ENCODE results near the gene HIGD1A. TPM values are rescaled to one million over a fixed set of nuclear protein-coding genes. Genes with fewer than 3 reads are reported as not detected.

The HIGD1A gene
- 100 to 1,000 TPM in 3 of 5 donors, 10 to 100 TPM in 2; 83.8 to 109 (median 106) TPM for polyA plus RNA-seq (ENCODE audit: insufficient read depth in 1 of 5, insufficient read length in 5 of 5, low replicate concordance in 1 of 5)
- long read RNA-seq, donor 1, transcript HIGD1A-201 (4 exons, 1,373 nt): major isoform, 67 of 70 reads
- long read RNA-seq, donor 1, partial matches to known transcripts: 0 of 70 reads
- long read RNA-seq, donor 1, other reads (novel, unspliced or antisense): 0 of 70 reads
- long read RNA-seq, donor 2, transcript HIGD1A-201 (4 exons, 1,373 nt): major isoform, 36 of 47 reads
- long read RNA-seq, donor 2, partial matches to known transcripts: 9 of 47 reads
- long read RNA-seq, donor 2, other reads (novel, unspliced or antisense): 0 of 47 reads
- long read RNA-seq, donor 3, transcript HIGD1A-201 (4 exons, 1,373 nt): major isoform, 59 of 63 reads
- long read RNA-seq, donor 3, partial matches to known transcripts: 0 of 63 reads
- long read RNA-seq, donor 3, other reads (novel, unspliced or antisense): 0 of 63 reads
- long read RNA-seq, donor 4, transcript HIGD1A-201 (4 exons, 1,373 nt): major isoform, 25 of 29 reads
- long read RNA-seq, donor 4, partial matches to known transcripts: 0 of 29 reads
- long read RNA-seq, donor 4, other reads (novel, unspliced or antisense): 0 of 29 reads
- long read RNA-seq, donor 5, transcript HIGD1A-201 (4 exons, 1,373 nt): major isoform, 83 of 86 reads
- long read RNA-seq, donor 5, partial matches to known transcripts: 0 of 86 reads
- long read RNA-seq, donor 5, other reads (novel, unspliced or antisense): 0 of 86 reads
- long read RNA-seq, donor 6, transcript HIGD1A-201 (4 exons, 1,373 nt): major isoform, 66 of 71 reads
- long read RNA-seq, donor 6, partial matches to known transcripts: 0 of 71 reads
- long read RNA-seq, donor 6, other reads (novel, unspliced or antisense): 0 of 71 reads
- long read RNA-seq, donor 7, transcript HIGD1A-201 (4 exons, 1,373 nt): major isoform, 68 of 74 reads
- long read RNA-seq, donor 7, partial matches to known transcripts: 0 of 74 reads
- long read RNA-seq, donor 7, other reads (novel, unspliced or antisense): 0 of 74 reads
- long read RNA-seq, donor 8, transcript HIGD1A-201 (4 exons, 1,373 nt): major isoform, 25 of 26 reads
- long read RNA-seq, donor 8, partial matches to known transcripts: 0 of 26 reads
- long read RNA-seq, donor 8, other reads (novel, unspliced or antisense): 0 of 26 reads

DNA sequence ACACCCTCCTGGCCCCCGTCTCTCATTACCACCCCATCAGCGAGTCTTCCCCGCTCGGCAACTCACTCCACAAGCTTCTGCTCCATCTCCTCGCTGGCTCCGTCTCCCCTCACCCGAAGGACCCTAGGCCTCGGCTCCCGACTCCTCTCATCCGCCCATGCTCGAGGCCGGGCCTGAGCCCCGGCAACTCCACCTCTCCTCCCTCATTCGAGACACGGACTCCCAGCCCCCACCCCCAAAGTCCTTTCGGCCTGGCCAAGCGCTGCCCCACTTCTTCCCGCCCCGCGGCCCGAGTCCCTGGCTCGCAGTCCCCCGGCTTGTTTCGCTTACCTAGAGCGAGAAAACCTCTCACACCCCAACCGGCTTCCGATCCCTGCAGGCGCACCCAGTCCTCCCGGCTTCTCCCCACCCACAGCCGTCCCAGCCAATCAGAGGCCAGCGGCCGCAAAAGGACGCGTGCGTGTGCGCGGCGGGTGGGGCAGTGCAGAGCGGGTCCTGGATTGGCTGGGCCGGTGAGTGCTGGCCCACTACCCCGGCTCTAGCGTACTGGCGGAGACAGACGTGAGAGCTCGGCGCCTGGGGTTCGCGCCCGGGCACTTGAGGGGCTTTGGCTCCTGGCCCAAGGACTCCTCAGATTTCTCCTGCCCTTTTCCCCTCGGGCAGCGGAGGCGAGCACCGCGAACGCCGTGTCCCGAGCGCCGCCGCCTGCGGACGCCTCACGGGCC is at the start of gene HIGD1A:
HIGD1A (minus strand) TSS at position 385 of the 725 bp plus-strand sequence. CDS start 10,237 bp downstream, outside the sequence.
- peak; percentile 92 to 93 for DNase-seq

- no peak for DNase-seq
Observed at GRCh38 chr3:42853739-42854302, 49.5 kb upstream of the HIGD1A start.

- DNase-seq: no peak
Observed at GRCh38 chr3:42853056-42853455, 48.8 kb upstream of the HIGD1A start.

DNA sequence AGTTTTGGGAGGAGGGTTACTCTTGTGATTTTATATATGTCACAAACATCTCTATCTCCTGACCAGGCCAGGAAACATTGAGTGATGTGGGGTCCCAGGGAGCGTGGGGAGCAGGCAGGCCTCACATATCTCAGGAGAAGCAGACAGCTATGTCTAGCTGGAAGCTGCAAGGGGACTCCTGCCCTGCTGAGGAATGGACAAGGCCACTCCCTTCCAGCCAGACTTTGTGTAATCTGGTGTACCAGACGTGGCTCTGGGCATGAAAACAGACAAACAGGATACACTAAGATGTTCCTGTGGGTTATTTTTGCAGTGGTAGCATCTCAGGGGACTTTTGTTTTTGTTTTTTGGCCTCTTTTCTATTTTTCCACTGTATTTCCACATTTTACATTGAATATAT is 48.2 kb upstream of the HIGD1A start:
- no peak for DNase-seq

- no peak for DNase-seq
Observed at GRCh38 chr3:42851228-42851834, 47.0 kb upstream of the HIGD1A start.

GRCh38 chr3:42850263-42850662 is 46.0 kb upstream of the HIGD1A start:
- DNase-seq: no peak

- DNase-seq: no peak
Observed at GRCh38 chr3:42849017-42849416, 44.7 kb upstream of the HIGD1A start.

- DNase-seq: no peak
Observed at GRCh38 chr3:42847731-42848130, 43.4 kb upstream of the HIGD1A start.

DNA sequence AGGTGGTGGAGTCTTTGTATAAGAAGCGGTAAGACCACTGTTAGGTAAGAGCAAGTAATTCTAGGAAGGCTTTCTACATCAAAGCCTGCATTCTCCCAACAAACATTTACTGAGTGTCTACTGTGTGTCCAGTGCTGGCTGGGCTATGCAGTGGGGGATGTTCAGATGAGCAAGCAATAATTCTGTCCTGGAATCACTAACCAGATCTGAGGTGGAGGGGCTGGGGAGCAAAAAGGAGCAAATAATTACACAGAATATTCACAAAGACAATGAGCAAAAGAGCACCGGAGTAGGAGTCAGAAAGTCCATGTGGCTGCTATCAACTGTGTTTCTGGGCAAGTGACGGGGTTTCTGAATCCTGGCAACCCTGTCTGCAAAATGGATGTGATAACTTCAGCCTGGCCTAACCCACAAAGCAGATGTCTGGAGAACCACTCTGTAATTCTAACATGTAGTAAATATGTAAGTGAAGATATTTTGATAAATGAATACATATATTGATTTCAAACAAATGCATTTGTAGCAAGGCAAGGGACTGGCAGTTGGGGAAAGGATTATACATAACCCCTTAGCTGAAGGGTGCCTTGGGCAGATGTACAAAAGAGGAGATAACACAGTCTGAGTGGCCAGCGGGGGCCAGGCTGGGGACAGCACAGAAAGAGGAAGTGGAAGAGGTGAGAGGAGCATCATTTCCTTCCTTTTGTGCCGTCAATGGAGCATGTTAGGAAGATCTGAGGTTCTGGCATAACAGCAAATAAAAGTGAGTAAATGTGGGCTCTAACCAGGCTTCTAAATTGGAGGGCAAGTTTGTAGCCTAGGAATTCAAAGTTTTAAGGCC is 42.6 kb upstream of the HIGD1A start:
- DNase-seq: no peak

DNA sequence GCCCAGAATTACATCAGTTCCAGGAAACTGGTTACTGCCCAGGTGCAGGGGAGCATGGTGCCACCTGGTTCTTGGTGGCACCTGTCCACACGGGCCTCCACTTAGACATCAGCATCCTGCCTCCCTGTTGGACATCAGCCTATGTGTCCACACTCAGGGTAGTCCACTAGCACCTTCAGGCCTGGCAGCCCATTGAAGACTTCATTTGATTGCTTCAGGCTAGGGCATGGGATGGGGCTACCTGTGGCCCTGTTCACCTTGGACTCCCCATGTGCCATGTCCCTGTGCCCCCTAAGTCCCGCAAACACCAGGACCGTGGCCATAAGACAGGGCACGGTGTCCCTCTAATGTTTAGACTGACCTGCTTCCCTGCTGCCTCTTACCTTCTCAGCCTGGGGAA is 40.5 kb upstream of the HIGD1A start:
- DNase-seq: no peak

DNA sequence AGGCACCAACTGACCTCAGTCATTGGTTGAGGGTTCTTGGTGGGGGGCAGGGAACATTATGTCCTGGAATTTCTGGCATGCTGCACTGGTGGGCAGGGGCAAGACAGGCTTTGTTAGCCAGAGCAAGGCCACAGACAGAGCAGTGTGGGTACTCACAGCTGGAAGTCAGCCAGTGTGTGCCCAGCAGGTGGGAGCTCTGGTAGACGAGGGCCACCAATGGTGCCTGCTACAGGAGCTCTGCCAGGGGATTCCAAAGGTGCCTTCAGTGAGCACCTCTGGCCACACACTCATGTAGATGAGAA is 40.1 kb upstream of the HIGD1A start:
- DNase-seq: no peak

DNA sequence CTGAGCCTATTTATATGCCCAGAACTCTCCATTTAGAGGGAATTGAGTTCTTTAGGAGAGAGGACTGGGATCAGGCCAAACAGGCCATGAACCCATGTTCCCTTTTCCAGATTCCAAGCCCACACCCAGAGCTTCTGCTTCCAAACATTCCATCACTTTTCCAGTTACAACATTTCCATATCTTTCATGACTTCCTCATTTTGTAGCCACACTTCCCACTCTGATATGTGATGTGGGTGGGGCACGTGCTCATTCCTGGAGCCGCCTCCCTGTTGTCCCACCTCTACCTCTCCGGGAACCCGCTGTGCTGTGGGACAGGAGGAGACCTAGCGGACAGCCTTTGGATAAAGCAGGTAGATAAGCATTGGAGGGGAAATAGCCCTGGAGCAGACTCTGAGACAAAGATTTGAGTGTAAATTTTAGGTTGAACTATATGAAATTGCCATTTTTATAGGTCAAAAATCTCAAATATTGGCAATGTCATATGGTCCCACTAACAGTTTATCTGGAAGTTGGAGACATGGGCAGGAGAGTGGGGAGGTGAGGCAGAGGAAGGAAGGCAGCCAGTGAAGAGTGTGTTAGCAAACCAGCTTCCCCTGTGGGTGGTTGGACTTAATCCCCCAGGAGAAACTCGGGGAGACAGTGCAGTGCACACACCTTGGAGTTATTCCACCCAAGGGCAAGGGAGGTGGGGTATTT is 39.6 kb upstream of the HIGD1A start:
- DNase-seq: no peak

- DNase-seq: no peak
Observed at GRCh38 chr3:42841332-42841731, 37.0 kb upstream of the HIGD1A start.

DNA sequence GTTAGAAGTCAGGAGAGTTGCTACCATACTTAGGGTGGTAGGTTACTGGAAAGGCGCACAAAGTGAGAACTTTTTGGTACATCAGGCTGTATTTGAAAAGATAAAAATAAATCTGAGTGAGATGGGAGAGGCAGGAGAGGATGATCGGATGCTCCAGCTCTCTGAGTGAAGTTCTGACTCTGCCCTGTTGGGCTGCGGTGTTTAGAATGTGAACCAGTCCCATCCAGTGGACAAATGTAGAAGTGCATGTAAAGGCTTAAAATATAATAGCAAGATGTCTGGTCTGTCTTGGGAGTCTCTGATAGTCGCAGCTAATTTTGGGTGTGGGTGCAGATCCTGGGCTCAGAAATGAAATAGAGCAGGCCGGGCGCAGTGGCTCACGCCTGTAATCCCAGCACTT is 35.3 kb upstream of the HIGD1A start:
- DNase-seq: peak in 1 of 2 donors; percentile 47

DNA sequence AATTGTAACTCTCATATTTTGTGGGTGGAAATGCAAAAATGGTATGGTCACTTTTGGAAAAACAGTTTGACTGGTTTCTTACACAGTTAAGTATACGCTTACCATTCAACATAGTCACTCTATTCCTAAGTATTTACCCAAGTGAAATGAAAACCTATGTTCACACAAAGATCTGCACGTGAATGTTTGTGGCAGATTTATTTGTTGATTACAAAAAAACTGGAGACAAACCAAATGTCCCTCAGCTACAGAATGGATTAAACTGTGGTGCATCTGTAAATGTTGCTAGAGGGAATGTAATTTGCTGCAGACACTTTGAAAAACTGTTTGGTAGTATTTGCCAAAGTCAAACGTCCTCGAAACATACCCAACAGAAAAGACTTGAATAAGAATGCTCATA is 34.3 kb upstream of the HIGD1A start:
- no peak for DNase-seq

DNA sequence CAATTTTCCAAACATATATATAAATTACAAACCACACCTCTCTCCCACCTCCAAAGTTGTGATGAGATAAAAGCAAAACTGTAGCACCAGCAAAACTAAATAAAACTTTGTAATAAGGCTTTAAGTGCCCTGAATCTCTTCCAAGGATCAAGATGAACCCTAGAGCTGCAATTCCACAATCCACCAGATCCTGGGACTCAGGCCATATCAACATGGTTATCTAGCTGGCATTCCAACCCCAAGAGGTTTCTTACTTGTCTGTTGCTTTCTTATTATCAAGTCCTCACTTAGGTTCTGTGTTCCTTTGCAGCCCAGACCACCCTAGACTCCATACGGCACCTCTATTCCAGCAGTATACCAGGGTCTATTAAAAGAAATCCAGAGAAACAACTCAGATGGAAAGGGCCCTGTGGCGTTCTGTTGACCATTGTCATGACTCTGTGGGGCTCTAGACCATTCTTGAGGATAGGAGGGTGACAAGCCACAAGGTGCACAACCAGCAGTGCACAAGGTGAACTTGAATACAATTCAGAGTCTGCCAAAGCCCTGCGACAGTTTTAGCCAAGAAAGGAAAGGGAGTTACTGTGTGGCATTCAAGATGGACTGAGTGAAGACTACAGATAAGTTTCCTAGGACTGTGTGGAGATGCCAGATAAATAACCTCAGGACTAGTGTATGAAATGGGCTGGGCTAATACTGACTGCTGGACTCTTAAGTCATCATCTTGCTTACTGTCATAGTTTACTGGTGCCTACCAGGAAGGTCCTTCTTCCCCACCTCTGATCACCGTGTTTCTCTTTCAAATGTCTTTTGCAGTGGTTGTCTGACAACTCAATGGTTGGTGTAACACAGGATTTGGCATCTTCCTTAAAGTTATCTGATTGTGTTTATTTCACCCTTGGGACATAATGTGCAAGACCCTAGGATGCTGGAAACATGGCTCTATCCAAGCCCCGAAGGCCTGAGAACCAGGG is 32.1 kb upstream of the HIGD1A start:
- no peak for DNase-seq

DNA sequence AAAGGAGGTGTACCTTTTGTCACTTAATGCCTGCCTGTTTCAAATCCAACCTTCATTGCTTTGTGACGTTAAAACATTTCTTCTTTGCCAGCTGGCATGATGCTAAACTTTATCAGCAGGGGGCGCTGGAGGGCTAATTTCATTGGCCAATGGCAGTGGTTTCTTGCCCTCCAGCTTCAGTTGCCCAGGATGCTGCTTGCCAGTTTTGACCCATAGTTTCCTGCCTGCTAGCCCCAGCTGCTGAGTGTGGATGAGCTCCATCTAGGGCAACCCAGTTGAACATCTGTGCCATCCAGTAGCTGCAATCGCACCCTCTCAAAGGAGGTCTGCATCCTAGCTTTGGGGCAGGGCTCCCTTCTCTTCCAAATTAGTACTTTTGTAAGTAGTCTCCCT is 27.0 kb upstream of the HIGD1A start:
- DNase-seq: peak in 1 of 2 donors; percentile 50

Measured in right lung (tissue), 10 donors.